HepG2 (cell line): ENCODE results near the gene COG1. TPM values are rescaled to one million over a fixed set of nuclear protein-coding genes. Genes with fewer than 3 reads are reported as not detected.

ENCODE experiments used
- AFF4 ChIP-seq: sonication (generic); formaldehyde crosslinking; IDR thresholded peaks from 2 replicates; pipeline ENCODE4 v1.4.0; 2020; ENCODE audit warnings: missing genetic modification reagents
- CHD4 ChIP-seq: fragments of 200-600 bp; sonication (generic); IDR thresholded peaks from 2 replicates; pipeline ENCODE4 v1.7.0; 2017; ENCODE audit warnings: mild to moderate bottlenecking, low read length, borderline replicate concordance
- DZIP1 ChIP-seq: sonication (generic); formaldehyde crosslinking; IDR thresholded peaks from 2 replicates; pipeline ENCODE4 v1.5.0; 2020; ENCODE audit warnings: mild to moderate bottlenecking, missing genetic modification reagents
- FOXM1 ChIP-seq: sonication (generic); formaldehyde crosslinking; IDR thresholded peaks from 2 replicates; pipeline ENCODE4 v1.5.0; 2020; ENCODE audit warnings: missing genetic modification reagents
- KLF11 ChIP-seq: IDR thresholded peaks from 2 replicates; pipeline ENCODE4 v1.6.1; 2016; ENCODE audit warnings: missing compliant biosample characterization
- NFE2 ChIP-seq: sonication (generic); formaldehyde crosslinking; IDR thresholded peaks from 2 replicates; pipeline ENCODE4 v1.4.0; 2020; ENCODE audit warnings: missing genetic modification reagents
- RBAK ChIP-seq: sonication (generic); formaldehyde crosslinking; IDR thresholded peaks from 2 replicates; pipeline ENCODE4 v1.5.1; 2020; ENCODE audit warnings: mild to moderate bottlenecking, missing genetic modification reagents
- SIX1 ChIP-seq: sonication (generic); formaldehyde crosslinking; IDR thresholded peaks from 2 replicates; pipeline ENCODE4 v1.4.0; 2020; ENCODE audit warnings: missing genetic modification reagents, borderline replicate concordance
- ZFYVE20 ChIP-seq: sonication (generic); formaldehyde crosslinking; IDR thresholded peaks from 2 replicates; pipeline ENCODE4 v1.8.0; 2023; ENCODE audit warnings: low read depth, mild to moderate bottlenecking, moderate library complexity, missing genetic modification reagents, borderline replicate concordance
- ZKSCAN8 ChIP-seq: IDR thresholded peaks from 2 replicates; pipeline ENCODE4 v1.6.1; 2016; ENCODE audit warnings: borderline replicate concordance, missing genetic modification reagents, missing compliant biosample characterization
- ZNF232 ChIP-seq: sonication (generic); formaldehyde crosslinking; IDR thresholded peaks from 2 replicates; pipeline ENCODE4 v1.4.0; 2020; ENCODE audit warnings: missing genetic modification reagents, borderline replicate concordance
- ZNF513 ChIP-seq: sonication (generic); formaldehyde crosslinking; conservative IDR thresholded peaks from 2 replicates; pipeline ENCODE4 v1.5.0; 2020; ENCODE audit warnings: missing genetic modification reagents
- ZNF577 ChIP-seq: sonication (generic); formaldehyde crosslinking; IDR thresholded peaks from 2 replicates; pipeline ENCODE4 v1.4.0; 2020; ENCODE audit warnings: mild to moderate bottlenecking, low read depth, missing genetic modification reagents, borderline replicate concordance
- ZNF652 ChIP-seq: IDR thresholded peaks from 2 replicates; pipeline ENCODE4 v1.6.1; 2016; ENCODE audit warnings: low read depth, borderline replicate concordance
- polyA plus RNA-seq, 8 experiments: library from polyadenylated mRNA; depleted of rRNA in 3 of 8; stranded (reverse) in 7 of 8; unstranded in 1 of 8; fragments of >200 nt; fragmentation: Illumina TruSeq in 4 of 8; extraction: Trizol in 4 of 8; gene quantifications; 2 replicates each; pipeline versions ENCODE4 v1.2.1 to v1.2.3, GENCODE V29; 2011 to 2016; ENCODE audit warnings: low read depth in 4 of 8, missing spikeins in 1 of 8, mixed read lengths in 1 of 8; ENCODE audit not compliant: insufficient read depth in 1 of 8
- total RNA-seq, 5 experiments: library from RNA; depleted of rRNA; stranded (reverse); fragments of >200 nt; fragmentation: Illumina TruSeq; extraction: Trizol; gene quantifications; 2 replicates each; pipeline ENCODE4 v1.2.3, GENCODE V29; 2016; ENCODE audit warnings: low read depth in 1 of 5
- TF ChIP-seq, protein P1 (sequence below): sonication (generic); formaldehyde crosslinking; IDR thresholded peaks from 2 replicates; pipeline ENCODE4 v1.8.1; 2023; ENCODE audit warnings: mild to moderate bottlenecking, missing genetic modification reagents
- TF ChIP-seq, protein P2 (sequence below): IDR thresholded peaks from 2 replicates; pipeline ENCODE4 v1.6.1; 2016

COG1 gene
- total and polyA plus RNA-seq, 2 of the 13 experiments (the other 11 are each of a cell fraction or from before 2014, with no cell fraction given) = 36.6 to 39.7 TPM

GRCh38 chr17:73201215-73202069, 8.6 kb downstream of the COG1 start (continued):
- TF ChIP-seq DZIP1 (CRISPR knock-in tag) (peak; percentile 92; the same call in 1 of the 2 replicates), FOXM1 (no peak), ZFYVE20 (no peak), ZNF513 (no peak), ZNF577 (CRISPR knock-in tag) (no peak), SIX1 (peak; percentile 76; the same call in 1 of the 2 replicates), RBAK (CRISPR knock-in tag) (no peak), ZNF652 (CRISPR knock-in tag) (peak; percentile 61; the same call in 1 of the 2 replicates), KLF11 (CRISPR knock-in tag) (no peak), ZKSCAN8 (CRISPR knock-in tag) (peak; percentile 92), AFF4 (CRISPR knock-in tag) (no peak; the same call in 1 of the 2 replicates), CHD4 (no peak), NFE2 (CRISPR knock-in tag) (no peak), ZNF232 (CRISPR knock-in tag) (0 out of 2 replicates have a peak, but pooled peaks have one; percentile 74)
- TF ChIP-seq, protein P1, sequence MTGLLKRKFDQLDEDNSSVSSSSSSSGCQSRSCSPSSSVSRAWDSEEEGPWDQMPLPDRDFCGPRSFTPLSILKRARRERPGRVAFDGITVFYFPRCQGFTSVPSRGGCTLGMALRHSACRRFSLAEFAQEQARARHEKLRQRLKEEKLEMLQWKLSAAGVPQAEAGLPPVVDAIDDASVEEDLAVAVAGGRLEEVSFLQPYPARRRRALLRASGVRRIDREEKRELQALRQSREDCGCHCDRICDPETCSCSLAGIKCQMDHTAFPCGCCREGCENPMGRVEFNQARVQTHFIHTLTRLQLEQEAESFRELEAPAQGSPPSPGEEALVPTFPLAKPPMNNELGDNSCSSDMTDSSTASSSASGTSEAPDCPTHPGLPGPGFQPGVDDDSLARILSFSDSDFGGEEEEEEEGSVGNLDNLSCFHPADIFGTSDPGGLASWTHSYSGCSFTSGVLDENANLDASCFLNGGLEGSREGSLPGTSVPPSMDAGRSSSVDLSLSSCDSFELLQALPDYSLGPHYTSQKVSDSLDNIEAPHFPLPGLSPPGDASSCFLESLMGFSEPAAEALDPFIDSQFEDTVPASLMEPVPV (CRISPR knock-in tag) = peak; percentile 72; the same call in 1 of the 2 replicates
- TF ChIP-seq, protein P2, sequence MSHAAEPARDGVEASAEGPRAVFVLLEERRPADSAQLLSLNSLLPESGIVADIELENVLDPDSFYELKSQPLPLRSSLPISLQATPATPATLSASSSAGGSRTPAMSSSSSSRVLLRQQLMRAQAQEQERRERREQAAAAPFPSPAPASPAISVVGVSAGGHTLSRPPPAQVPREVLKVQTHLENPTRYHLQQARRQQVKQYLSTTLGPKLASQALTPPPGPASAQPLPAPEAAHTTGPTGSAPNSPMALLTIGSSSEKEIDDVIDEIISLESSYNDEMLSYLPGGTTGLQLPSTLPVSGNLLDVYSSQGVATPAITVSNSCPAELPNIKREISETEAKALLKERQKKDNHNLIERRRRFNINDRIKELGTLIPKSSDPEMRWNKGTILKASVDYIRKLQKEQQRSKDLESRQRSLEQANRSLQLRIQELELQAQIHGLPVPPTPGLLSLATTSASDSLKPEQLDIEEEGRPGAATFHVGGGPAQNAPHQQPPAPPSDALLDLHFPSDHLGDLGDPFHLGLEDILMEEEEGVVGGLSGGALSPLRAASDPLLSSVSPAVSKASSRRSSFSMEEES = peak; percentile 60; the same call in 1 of the 2 replicates
